Activated CD4-positive, alpha-beta memory T cell treated with anti-CD3 and anti-CD28 coated beads for 36 hours (primary cell): ENCODE results near the gene SEPTIN11. TPM values are rescaled to one million over a fixed set of nuclear protein-coding genes. Genes with fewer than 3 reads are reported as not detected.

Source experiments
- CTCF ChIA-PET: fragments of 350-600 bp; sonication (Branson Sonifier 250); formaldehyde crosslinking; loops from one replicate; lab custom pipeline; 2021; ENCODE audit warnings: antibody characterized with exemption, inconsistent platforms; lab: Charles Lee
- POLR2A ChIA-PET: fragments of 350-600 bp; sonication (Branson Sonifier 250); formaldehyde crosslinking; loops from one replicate; lab custom pipeline; 2021; ENCODE audit warnings: antibody characterized with exemption; lab: Charles Lee
- DNase-seq: peaks from one replicate; pipeline ENCODE4 v3.0.0-alpha.2; 2020
- H3K27ac Mint-ChIP-seq: one replicate; pipeline ENCODE4 v1.8.0; 2021; ENCODE audit warnings: mixed read lengths
- H3K27me3 Mint-ChIP-seq: one replicate; pipeline ENCODE4 v1.8.0; 2021; ENCODE audit warnings: mixed read lengths
- H3K36me3 Mint-ChIP-seq: one replicate; pipeline ENCODE4 v1.8.0; 2021; ENCODE audit warnings: mixed read lengths
- H3K4me1 Mint-ChIP-seq: one replicate; pipeline ENCODE4 v1.8.0; 2021; ENCODE audit warnings: low read depth, mixed read lengths
- H3K4me3 Mint-ChIP-seq: one replicate; pipeline ENCODE4 v1.8.0; 2021; ENCODE audit warnings: mild to moderate bottlenecking, mixed read lengths
- H3K9me3 Mint-ChIP-seq: one replicate; pipeline ENCODE4 v1.8.0; 2021; ENCODE audit warnings: mixed read lengths
- intact Hi-C: fragments of 100-400 bp; cut with micrococcal nuclease; formaldehyde crosslinking; loops from one replicate; pipeline ENCODE4 v1.15.1; 2023
- total RNA-seq, 2 experiments: library from RNA; stranded (reverse); gene quantifications; one replicate each; pipeline ENCODE4 v1.2.3, GENCODE V29; 2021

The SEPTIN11 gene
- total RNA-seq = 10 to 100 TPM; 28.3 to 33.6 TPM

- POLR2A ChIA-PET = interaction anchor here (1.1 to 1.6 kb wide), 2 partner anchors 46 to 76 kb away, joined by 3 read pairs; no protein-coding TSS in a partner anchor
- DNase-seq = peak; percentile 84
- Mint-ChIP-seq H3K27me3 (peaks cover 18% of the 10 kb centered on the region), H3K36me3 (peaks cover 1% of the 10 kb centered on the region), H3K4me1 (peaks cover 12% of the 10 kb centered on the region), H3K27ac (peak within 1 kb of the TSS; percentile 51), H3K9me3 (no peaks in the 10 kb centered on the region), H3K4me3 (peak within 1 kb of the TSS; percentile 81)
- CTCF ChIA-PET = interaction anchor here (0.6 to 2.5 kb wide), 2 partner anchors 16 to 96 kb away, joined by 3 to 8 read pairs; no protein-coding TSS in a partner anchor
- intact Hi-C loops = loop anchor here (1.0 to 5.0 kb wide), 6 partner anchors 11 to 207 kb away; partner anchors contain the start of gene CCNG2
Measured at GRCh38 chr4:76949276-76950051, at the start of gene SEPTIN11. Gene SEPTIN11, plus strand, starts transcription at chr4:76949752. Its CDS starts 152 bp downstream, at chr4:76949904.

GRCh38 chr4:76902233-76902890 lies 47.2 kb upstream of the SEPTIN11 start:
- ChIA-PET CTCF (interaction anchor here (0.7 kb wide), 1 partner anchor 159 kb away, joined by 3 read pairs; no protein-coding TSS in a partner anchor), POLR2A (interaction anchor here (0.6 kb wide), 1 partner anchor 45 kb away, joined by 4 read pairs; no protein-coding TSS in a partner anchor)
- Mint-ChIP-seq H3K27ac (no peak overlapping the region), H3K4me3 (no peak overlapping the region), H3K27me3 (peaks cover 15% of the 10 kb centered on the region), H3K36me3 (no peaks in the 10 kb centered on the region), H3K4me1 (no peaks in the 10 kb centered on the region), H3K9me3 (peaks cover 2% of the 10 kb centered on the region)
- DNase-seq = no peak
- intact Hi-C loops = no loop called here

GRCh38 chr4:76904646-76905190 lies 44.8 kb upstream of the SEPTIN11 start:
- no peak overlapping the region for H3K4me3 Mint-ChIP-seq
- DNase-seq = no peak
- POLR2A ChIA-PET = no interaction called here
- H3K27me3 Mint-ChIP-seq = peaks cover 6% of the 10 kb centered on the region
- H3K36me3 Mint-ChIP-seq = no peaks in the 10 kb centered on the region
- peaks cover 2% of the 10 kb centered on the region for H3K9me3 Mint-ChIP-seq
- H3K27ac Mint-ChIP-seq = no peak overlapping the region
- H3K4me1 Mint-ChIP-seq = no peaks in the 10 kb centered on the region
- CTCF ChIA-PET = no interaction called here
- intact Hi-C loops = no loop called here

GRCh38 chr4:76905521-76905920 lies 44.0 kb upstream of the SEPTIN11 start:
- ChIA-PET POLR2A (no interaction called here), CTCF (no interaction called here)
- Mint-ChIP-seq H3K9me3 (peaks cover 2% of the 10 kb centered on the region), H3K36me3 (no peaks in the 10 kb centered on the region), H3K4me3 (no peak overlapping the region), H3K4me1 (no peaks in the 10 kb centered on the region), H3K27me3 (peaks cover 4% of the 10 kb centered on the region), H3K27ac (no peak overlapping the region)
- DNase-seq = no peak
- intact Hi-C loops = no loop called here

- Mint-ChIP-seq H3K36me3 (no peaks in the 10 kb centered on the region), H3K4me1 (no peaks in the 10 kb centered on the region), H3K27me3 (peaks cover 4% of the 10 kb centered on the region), H3K4me3 (no peak overlapping the region), H3K27ac (no peak overlapping the region), H3K9me3 (peaks cover 2% of the 10 kb centered on the region)
- ChIA-PET CTCF (no interaction called here), POLR2A (no interaction called here)
- DNase-seq = no peak
- intact Hi-C loops = no loop called here
Measured at GRCh38 chr4:76909711-76910110, 39.8 kb upstream of the SEPTIN11 start.

GRCh38 chr4:76920715-76921114 lies 28.8 kb upstream of the SEPTIN11 start:
- Mint-ChIP-seq H3K4me1 (no peaks in the 10 kb centered on the region), H3K4me3 (no peak overlapping the region), H3K36me3 (no peaks in the 10 kb centered on the region), H3K27me3 (no peaks in the 10 kb centered on the region), H3K9me3 (no peaks in the 10 kb centered on the region), H3K27ac (no peak overlapping the region)
- intact Hi-C loops = no loop called here
- no peak for DNase-seq
- ChIA-PET POLR2A (no interaction called here), CTCF (no interaction called here)

GRCh38 chr4:76923619-76924357 lies 25.8 kb upstream of the SEPTIN11 start:
- H3K27me3 Mint-ChIP-seq = no peaks in the 10 kb centered on the region
- H3K4me1 Mint-ChIP-seq = no peaks in the 10 kb centered on the region
- ChIA-PET POLR2A (no interaction called here), CTCF (no interaction called here)
- no peak overlapping the region for H3K4me3 Mint-ChIP-seq
- intact Hi-C loops = no loop called here
- no peaks in the 10 kb centered on the region for H3K36me3 Mint-ChIP-seq
- DNase-seq = no peak
- H3K9me3 Mint-ChIP-seq = no peaks in the 10 kb centered on the region
- H3K27ac Mint-ChIP-seq = no peak overlapping the region

- ChIA-PET POLR2A (no interaction called here), CTCF (no interaction called here)
- H3K4me1 Mint-ChIP-seq = no peaks in the 10 kb centered on the region
Measured at GRCh38 chr4:76926841-76927240, 22.7 kb upstream of the SEPTIN11 start.

GRCh38 chr4:76930685-76931084 lies 18.9 kb upstream of the SEPTIN11 start:
- no peak overlapping the region for H3K4me3 Mint-ChIP-seq
- H3K4me1 Mint-ChIP-seq = no peaks in the 10 kb centered on the region
- POLR2A ChIA-PET = no interaction called here
- intact Hi-C loops = no loop called here
- CTCF ChIA-PET = no interaction called here
- H3K9me3 Mint-ChIP-seq = no peaks in the 10 kb centered on the region
- H3K27ac Mint-ChIP-seq = no peak overlapping the region
- no peak for DNase-seq
- no peaks in the 10 kb centered on the region for H3K36me3 Mint-ChIP-seq
- H3K27me3 Mint-ChIP-seq = no peaks in the 10 kb centered on the region

More at GRCh38 chr4:76926841-76927240, 22.7 kb upstream of the SEPTIN11 start:
- intact Hi-C loops = no loop called here
- H3K9me3 Mint-ChIP-seq = no peaks in the 10 kb centered on the region
- H3K27ac Mint-ChIP-seq = no peak overlapping the region
- no peaks in the 10 kb centered on the region for H3K27me3 Mint-ChIP-seq
- DNase-seq = no peak
- no peak overlapping the region for H3K4me3 Mint-ChIP-seq
- no peaks in the 10 kb centered on the region for H3K36me3 Mint-ChIP-seq

GRCh38 chr4:76931087-76931486 lies 18.5 kb upstream of the SEPTIN11 start:
- ChIA-PET POLR2A (no interaction called here), CTCF (no interaction called here)

GRCh38 chr4:76931576-76932276 lies 17.8 kb upstream of the SEPTIN11 start:
- H3K27ac Mint-ChIP-seq = no peak overlapping the region
- no peak for DNase-seq
- POLR2A ChIA-PET = no interaction called here
- intact Hi-C loops = no loop called here
- H3K36me3 Mint-ChIP-seq = no peaks in the 10 kb centered on the region
- no peaks in the 10 kb centered on the region for H3K27me3 Mint-ChIP-seq
- H3K4me3 Mint-ChIP-seq = no peak overlapping the region
- CTCF ChIA-PET = no interaction called here
- H3K9me3 Mint-ChIP-seq = peaks cover 4% of the 10 kb centered on the region
- H3K4me1 Mint-ChIP-seq = no peaks in the 10 kb centered on the region

More at GRCh38 chr4:76931087-76931486, 18.5 kb upstream of the SEPTIN11 start:
- no peaks in the 10 kb centered on the region for H3K4me1 Mint-ChIP-seq
- H3K36me3 Mint-ChIP-seq = no peaks in the 10 kb centered on the region
- no peaks in the 10 kb centered on the region for H3K27me3 Mint-ChIP-seq
- no peak overlapping the region for H3K4me3 Mint-ChIP-seq
- no peak overlapping the region for H3K27ac Mint-ChIP-seq
- DNase-seq = no peak
- intact Hi-C loops = no loop called here
- H3K9me3 Mint-ChIP-seq = no peaks in the 10 kb centered on the region
